ENCODE results near the gene TRPV2.

The TRPV2 gene

DNA sequence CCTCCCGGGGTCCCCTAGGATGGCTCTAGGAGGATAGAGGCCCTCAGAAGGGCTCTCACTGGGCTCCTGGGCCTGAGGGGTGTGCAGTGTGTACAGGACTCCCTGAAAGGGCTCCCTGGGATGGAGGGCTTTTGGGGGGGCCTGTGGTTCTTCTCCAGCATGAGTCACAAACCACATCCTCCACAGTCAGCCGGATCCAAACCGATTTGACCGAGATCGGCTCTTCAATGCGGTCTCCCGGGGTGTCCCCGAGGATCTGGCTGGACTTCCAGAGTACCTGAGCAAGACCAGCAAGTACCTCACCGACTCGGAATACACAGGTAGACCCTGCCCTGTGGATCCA is 4.5 kb downstream of the TRPV2 start:
- POLR2A ChIA-PET = interaction anchor here (0.6 to 2.8 kb wide), 3 partner anchors 19 to 403 kb away, joined by 4 to 22 read pairs (median 13); partner anchors contain the start of gene UBB
- DNase-seq (ENCODE audit: extremely low spot score) = no peak
- TF ChIP-seq, protein P1, sequence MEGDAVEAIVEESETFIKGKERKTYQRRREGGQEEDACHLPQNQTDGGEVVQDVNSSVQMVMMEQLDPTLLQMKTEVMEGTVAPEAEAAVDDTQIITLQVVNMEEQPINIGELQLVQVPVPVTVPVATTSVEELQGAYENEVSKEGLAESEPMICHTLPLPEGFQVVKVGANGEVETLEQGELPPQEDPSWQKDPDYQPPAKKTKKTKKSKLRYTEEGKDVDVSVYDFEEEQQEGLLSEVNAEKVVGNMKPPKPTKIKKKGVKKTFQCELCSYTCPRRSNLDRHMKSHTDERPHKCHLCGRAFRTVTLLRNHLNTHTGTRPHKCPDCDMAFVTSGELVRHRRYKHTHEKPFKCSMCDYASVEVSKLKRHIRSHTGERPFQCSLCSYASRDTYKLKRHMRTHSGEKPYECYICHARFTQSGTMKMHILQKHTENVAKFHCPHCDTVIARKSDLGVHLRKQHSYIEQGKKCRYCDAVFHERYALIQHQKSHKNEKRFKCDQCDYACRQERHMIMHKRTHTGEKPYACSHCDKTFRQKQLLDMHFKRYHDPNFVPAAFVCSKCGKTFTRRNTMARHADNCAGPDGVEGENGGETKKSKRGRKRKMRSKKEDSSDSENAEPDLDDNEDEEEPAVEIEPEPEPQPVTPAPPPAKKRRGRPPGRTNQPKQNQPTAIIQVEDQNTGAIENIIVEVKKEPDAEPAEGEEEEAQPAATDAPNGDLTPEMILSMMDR (IDR thresholded peaks at IDR 0.05; ENCODE audit: control extremely low read depth, extremely low read depth, low read depth, missing control alignments) = no peak
- CTCF ChIA-PET = interaction anchor here (1.0 to 7.4 kb wide), 6 partner anchors 9 to 56 kb away, joined by 3 to 44 read pairs (median 4); no protein-coding TSS in a partner anchor

DNA sequence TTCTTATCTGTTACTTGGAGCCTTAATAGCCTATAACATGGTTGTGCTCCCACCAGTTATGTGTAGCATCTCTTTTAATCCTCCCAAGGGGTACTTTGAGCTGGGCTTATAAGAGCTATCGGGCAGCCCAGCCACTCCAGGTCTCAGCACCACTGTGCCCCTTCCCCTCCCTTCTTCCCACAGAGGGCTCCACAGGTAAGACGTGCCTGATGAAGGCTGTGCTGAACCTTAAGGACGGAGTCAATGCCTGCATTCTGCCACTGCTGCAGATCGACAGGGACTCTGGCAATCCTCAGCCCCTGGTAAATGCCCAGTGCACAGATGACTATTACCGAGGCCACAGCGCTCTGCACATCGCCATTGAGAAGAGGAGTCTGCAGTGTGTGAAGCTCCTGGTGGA is 7.0 kb downstream of the TRPV2 start:
- DNase-seq (ENCODE audit: extremely low spot score) = no peak
- ChIA-PET CTCF (interaction anchor here (1.3 to 1.8 kb wide), 2 partner anchors 44 to 59 kb away, joined by 4 read pairs; no protein-coding TSS in a partner anchor), POLR2A (interaction anchor here (0.6 kb wide), 1 partner anchor 42 kb away, joined by 5 read pairs; the partner anchor contains the start of gene UBB)
- TF ChIP-seq, protein P1 (IDR thresholded peaks at IDR 0.05; ENCODE audit: control extremely low read depth, extremely low read depth, low read depth, missing control alignments) = no peak

DNA sequence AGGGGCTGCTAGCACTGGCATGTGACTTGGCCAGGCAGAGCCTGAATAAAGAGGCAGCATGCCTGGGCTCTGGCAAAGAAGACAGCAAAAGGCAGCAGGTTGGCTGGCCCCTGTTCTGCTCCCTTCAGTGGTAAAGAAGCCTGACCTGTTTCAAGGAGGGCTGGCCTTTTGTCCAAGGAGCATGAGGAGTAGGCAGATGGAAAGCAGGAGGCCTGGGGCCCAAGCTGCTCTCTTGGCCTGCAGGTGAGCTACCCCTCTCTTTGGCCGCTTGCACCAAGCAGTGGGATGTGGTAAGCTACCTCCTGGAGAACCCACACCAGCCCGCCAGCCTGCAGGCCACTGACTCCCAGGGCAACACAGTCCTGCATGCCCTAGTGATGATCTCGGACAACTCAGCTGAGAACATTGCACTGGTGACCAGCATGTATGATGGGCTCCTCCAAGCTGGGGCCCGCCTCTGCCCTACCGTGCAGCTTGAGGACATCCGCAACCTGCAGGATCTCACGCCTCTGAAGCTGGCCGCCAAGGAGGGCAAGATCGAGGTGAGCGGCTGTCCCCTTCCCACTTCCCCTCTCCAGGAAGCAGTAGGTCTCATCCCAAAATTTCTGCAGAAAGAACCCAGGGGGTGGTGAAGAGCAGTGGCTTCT is 8.0 kb downstream of the TRPV2 start:
- ChIA-PET POLR2A (interaction anchor here (1.0 kb wide), 1 partner anchor 15 kb away, joined by 4 read pairs; no protein-coding TSS in a partner anchor), CTCF (interaction anchor here (1.2 to 1.8 kb wide), 3 partner anchors 8 to 60 kb away, joined by 4 to 5 read pairs (median 4); partner anchors contain the start of gene TRPV2)
- TF ChIP-seq, protein P1 (IDR thresholded peaks at IDR 0.05; ENCODE audit: control extremely low read depth, extremely low read depth, low read depth, missing control alignments) = no peak
- no peak for DNase-seq (ENCODE audit: extremely low spot score)

DNA sequence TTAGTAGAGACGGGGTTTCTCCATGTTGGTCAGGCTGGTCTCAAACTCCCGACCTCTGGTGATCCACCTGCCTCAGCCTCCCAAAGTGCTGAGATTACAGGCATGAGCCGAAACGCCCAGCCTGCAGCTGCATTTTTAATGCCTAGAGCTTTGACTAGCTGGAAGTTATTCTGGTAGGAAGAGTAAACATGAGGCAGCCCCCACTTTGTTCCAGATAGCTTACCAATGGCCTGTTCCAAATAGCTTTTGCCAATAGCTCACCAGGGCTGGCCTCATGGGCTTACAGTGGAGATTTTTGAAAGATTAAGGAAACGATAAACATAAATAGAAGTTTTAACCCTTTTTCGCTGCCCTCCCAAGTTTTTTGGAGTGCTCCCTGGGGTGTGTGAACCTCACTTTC is 9.8 kb downstream of the TRPV2 start:
- ChIA-PET POLR2A (interaction anchor here (1.2 kb wide), 1 partner anchor 44 kb away, joined by 3 read pairs; the partner anchor contains the start of gene UBB), CTCF (interaction anchor here (1.2 to 1.7 kb wide), 4 partner anchors 10 to 61 kb away, joined by 3 to 9 read pairs (median 6); partner anchors contain the start of gene TRPV2)
- DNase-seq (ENCODE audit: extremely low spot score) = no peak
- TF ChIP-seq, protein P1 (IDR thresholded peaks at IDR 0.05; ENCODE audit: control extremely low read depth, extremely low read depth, low read depth, missing control alignments) = no peak

DNA sequence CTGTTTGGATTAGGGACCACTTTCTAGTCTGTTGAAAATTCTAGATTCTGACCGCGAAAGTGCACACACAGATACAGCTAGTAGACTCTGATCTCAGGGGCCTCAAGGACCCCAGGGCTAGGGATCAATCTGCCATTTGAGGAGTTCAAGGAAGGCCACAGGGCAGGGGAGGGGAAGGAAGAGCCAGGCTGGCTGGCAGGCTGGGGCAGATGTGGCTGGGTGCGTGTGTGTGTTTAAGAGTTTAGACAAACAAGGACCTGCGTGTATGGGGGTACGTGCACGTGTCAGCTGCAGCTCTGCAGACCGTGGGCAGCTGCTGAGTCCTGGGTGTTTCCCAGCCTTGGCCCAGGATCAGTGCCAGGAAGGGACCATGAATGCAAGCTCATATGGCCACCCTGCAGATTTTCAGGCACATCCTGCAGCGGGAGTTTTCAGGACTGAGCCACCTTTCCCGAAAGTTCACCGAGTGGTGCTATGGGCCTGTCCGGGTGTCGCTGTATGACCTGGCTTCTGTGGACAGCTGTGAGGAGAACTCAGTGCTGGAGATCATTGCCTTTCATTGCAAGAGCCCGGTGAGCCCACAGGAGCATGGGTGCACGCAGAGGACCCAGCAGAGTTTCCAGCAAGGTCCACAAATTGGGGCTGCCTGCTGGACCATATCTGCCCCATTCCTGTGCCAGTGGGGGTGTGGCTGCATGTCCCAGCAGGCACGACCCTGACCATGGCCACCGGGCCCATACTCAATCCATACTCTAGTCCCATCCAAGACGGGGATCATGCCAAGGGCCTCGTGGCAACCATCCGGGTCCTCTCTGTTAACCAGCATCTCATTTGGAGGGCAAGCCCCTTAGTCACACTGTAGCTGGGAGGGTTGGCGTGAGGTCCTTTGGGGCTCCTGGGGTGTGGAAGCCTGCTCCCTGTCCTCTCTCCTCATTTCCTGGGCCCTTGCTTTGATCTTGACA is 10.6 kb downstream of the TRPV2 start:
- DNase-seq (ENCODE audit: extremely low spot score) = no peak
- TF ChIP-seq, protein P1 (IDR thresholded peaks at IDR 0.05; ENCODE audit: control extremely low read depth, extremely low read depth, low read depth, missing control alignments) = no peak
- ChIA-PET CTCF (interaction anchor here (1.2 to 5.3 kb wide), 5 partner anchors 9 to 62 kb away, joined by 3 to 44 read pairs (median 7); partner anchors contain the start of gene TRPV2), POLR2A (interaction anchor here (0.7 to 1.2 kb wide), 2 partner anchors 18 to 45 kb away, joined by 3 read pairs; partner anchors contain the start of gene UBB)

- CTCF ChIA-PET = interaction anchor here (1.0 to 5.3 kb wide), 10 partner anchors 10 to 95 kb away, joined by 3 to 44 read pairs (median 3); partner anchors contain the start of gene TRPV2
- no peak for DNase-seq (ENCODE audit: extremely low spot score)
- TF ChIP-seq, protein P1 (IDR thresholded peaks at IDR 0.05; ENCODE audit: control extremely low read depth, extremely low read depth, low read depth, missing control alignments) = no peak
- POLR2A ChIA-PET = interaction anchor here (1.3 to 1.8 kb wide), 2 partner anchors 8 to 12 kb away, joined by 3 to 10 read pairs; no protein-coding TSS in a partner anchor
These were observed 11.6 kb downstream of the TRPV2 start for GRCh38 chr17:16427020-16427419.
